ENCODE data around the gene CTNNA2.

CTNNA2 gene

GRCh38 chr2:79715338-79715737 is 202.5 kb downstream of the CTNNA2 start:
- no peak for DNase-seq

GRCh38 chr2:79716266-79716665 is 203.4 kb downstream of the CTNNA2 start:
- DNase-seq = no peak

DNA sequence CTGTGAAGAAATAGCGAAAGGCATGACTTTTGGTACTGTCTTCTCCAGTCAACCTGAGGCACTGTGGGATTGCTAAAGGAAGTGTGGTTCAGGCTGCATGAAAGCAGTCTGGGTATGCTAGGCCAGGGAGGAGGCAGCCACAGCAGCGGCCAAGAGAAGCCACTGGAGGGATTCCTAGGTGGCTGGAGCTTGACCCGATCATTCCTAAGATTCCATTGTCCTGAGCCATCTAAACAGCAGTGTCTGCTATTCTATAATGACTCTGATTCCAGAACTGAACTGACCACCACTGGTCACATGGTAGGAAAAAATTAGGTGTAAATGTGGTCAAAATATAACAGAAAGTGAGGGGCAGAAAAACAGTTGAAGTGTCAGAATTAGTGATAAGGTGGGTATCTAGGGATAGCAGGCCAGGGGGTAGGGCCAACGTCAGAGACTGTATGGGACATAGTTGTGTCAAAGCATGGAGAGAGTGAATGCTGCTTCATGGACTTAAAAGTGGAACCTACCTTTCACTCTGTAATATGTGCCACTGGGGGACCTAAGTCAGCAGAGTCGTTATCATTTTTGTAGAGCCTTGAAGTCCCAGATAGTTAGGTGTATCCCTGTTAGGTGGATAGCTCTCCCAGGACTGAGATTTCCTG is 204.6 kb downstream of the CTNNA2 start:
- DNase-seq = no peak

DNA sequence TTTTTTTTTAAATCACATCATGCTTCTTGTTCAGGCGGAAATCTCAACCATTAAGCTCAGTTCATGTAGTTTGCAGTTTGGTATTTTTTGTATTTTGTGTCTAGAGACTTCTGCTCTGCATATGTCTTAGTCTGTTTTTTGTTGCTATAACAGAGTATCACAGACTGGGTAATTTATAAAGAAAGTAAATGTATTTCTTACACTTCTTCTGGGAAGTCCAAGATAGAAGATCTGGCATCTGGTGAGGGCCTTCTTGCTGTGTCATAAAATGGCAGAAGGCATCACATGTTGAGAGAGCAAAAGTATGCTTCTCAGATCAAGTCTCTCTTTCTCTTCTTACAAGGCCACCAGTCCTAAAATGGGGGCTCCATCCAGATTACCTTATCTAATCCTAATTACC is 208.2 kb downstream of the CTNNA2 start:
- no peak for DNase-seq

DNA sequence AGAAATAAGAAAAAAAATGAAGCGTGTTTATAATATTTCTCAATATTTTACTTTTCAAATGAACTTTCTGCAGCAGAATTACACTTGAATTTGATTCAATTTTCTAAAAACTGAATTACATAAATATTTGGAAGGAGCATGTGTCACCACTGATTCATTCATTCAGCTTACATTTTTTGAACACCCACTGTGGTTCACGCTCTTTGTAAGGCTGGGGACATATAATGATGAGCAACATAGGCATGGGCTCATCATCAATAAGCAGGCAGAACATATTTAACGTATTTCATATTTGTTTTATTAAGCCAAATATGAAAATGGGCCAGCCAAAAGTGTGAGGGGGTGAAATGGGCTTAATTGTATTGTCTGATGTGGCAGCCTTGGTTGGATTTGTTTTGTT is 209.1 kb downstream of the CTNNA2 start:
- no peak for DNase-seq

- no peak for DNase-seq
These were observed 211.0 kb downstream of the CTNNA2 start for GRCh38 chr2:79723830-79724229.

GRCh38 chr2:79729532-79729931 is 216.7 kb downstream of the CTNNA2 start:
- no peak for DNase-seq

DNA sequence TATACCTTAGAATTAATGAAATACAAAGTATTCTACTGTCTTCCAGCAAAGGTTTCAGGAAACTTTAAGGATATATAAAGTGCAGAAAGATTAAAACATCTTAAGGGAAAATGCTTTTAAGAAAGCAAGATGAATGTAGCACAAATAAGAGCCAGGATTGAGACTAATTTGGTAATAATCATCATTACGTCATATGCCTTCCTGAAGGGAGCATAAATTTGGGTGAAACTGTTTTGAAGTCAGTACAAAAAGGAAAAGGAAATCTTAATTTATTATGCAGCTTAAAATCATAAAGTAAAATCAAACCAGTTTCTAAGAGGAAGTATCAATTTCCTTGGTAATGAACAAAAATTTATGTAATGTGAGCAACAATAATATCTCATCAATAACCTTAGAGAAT is 221.7 kb downstream of the CTNNA2 start:
- DNase-seq = no peak

- no peak for DNase-seq
These were observed 228.1 kb downstream of the CTNNA2 start for GRCh38 chr2:79740879-79741443.

DNA sequence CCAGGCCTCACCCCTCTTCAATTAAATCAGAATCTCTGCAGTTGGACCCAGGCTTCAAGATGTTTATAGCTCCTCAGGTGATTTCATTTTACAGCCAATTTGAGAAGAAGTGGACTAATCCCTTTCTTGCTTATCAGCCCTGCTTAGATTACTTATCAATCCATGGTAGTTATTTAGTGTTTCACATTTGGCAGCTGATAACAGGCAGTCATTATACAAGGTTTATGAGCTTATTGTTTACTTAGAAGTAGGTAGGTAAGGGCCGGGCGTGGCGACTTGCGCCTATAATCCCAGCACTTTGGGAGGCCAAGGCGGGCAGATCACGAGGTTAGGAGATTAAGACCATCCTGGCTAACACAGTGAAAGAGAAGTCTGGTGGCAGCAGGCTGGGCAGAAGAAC is 237.5 kb downstream of the CTNNA2 start:
- no peak for DNase-seq

DNA sequence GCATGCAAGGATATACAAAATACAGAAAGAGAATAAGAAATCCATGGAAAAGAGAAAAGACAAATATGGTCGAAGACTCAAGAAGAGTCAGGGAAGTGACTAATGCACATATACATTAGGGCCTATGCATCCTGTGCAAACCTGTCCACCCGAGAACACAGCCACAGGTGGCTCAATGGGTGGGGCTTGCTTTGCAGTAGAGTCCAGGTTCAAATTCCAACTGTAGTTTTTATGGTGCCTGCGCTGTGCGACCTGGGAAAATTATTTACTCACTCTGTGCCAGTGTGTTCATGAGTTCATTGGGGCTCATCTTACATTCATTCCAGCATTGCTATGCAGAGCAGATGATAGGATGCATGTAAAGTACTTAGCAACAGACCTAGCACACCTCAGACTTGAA is 244.7 kb downstream of the CTNNA2 start:
- DNase-seq = no peak

DNA sequence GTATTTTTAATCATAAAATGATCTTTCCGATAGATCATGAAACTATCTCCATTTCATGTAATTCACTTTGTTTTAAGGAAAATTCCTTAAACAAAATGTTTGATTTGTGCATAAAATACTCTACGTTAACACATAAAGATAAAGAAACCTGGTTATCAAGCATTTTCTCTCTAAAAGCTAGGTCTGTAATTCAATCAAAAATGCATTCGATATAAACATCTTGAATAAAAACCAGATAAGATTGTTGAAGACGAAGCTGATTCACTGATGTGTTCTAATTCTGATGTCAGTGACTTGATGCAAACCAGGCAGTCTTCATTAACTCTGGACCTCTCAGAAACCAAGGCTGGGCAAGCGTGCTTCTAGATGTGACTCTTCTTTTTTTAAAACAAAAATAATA is 245.2 kb downstream of the CTNNA2 start:
- DNase-seq = no peak

GRCh38 chr2:79758749-79759282 is 246.0 kb downstream of the CTNNA2 start:
- DNase-seq = no peak

DNA sequence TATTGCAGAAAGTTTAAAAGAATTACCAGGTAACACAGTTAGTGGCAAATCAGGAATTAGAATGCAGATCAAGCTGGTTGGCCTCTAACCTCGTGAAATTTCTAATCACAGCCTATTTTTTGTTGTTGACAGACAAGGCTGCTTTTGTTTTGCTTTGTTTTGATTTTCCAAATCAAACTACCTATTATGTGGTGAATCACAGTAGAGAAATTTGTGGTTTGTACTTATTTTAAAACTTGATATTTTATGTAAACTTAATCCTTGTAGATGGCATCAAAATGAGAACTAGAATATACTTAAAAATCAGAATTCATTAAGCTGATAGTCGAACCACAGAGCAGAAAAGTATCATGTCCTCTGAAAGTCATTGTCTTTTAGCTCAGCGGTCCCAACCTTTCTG is 258.1 kb downstream of the CTNNA2 start:
- no peak for DNase-seq

DNA sequence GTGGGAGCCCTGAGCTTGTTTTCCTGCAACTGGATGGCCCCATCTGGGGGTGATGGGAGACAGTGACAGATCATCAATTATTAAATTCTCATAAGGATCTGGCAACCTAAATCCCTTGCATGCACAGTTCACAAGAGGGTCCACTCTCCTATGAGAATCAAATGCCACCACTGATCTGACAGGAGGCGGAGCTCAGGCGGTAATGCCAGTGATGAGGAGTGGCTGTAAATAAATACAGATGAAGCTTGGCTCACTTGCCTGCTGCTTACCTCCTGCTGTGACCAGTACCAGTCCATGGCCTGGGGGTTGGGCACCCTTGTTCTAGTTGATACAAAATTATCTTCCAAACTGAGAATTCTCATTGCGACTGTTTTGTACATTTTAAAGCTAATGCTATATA is 258.6 kb downstream of the CTNNA2 start:
- DNase-seq = no peak

- DNase-seq = no peak
These were observed 261.2 kb downstream of the CTNNA2 start for GRCh38 chr2:79774016-79774415.

- no peak for DNase-seq
These were observed 263.6 kb downstream of the CTNNA2 start for GRCh38 chr2:79776461-79776860.

DNA sequence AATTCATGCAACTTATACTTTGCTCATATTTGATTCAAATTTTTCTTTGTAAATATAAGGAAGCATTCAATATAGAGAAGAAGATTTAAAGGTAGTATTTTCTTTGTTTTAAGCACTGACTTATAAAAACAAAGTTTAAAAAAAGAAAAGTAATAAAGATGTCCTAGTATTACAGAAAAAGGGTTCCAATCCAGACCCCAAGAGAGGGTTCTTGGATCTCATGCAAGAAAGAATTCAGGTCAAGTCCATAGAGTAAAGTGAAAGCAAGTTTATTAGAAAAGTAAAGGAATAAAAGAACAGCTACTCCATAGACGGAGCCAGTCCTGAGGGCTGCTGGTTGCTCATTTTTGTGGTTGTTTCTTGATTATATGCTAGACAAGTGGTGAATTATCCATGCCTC is 267.9 kb downstream of the CTNNA2 start:
- DNase-seq = no peak

- DNase-seq = no peak
These were observed 270.0 kb downstream of the CTNNA2 start for GRCh38 chr2:79782576-79783452.

GRCh38 chr2:79788952-79789651 is 276.3 kb downstream of the CTNNA2 start:
- DNase-seq = no peak

DNA sequence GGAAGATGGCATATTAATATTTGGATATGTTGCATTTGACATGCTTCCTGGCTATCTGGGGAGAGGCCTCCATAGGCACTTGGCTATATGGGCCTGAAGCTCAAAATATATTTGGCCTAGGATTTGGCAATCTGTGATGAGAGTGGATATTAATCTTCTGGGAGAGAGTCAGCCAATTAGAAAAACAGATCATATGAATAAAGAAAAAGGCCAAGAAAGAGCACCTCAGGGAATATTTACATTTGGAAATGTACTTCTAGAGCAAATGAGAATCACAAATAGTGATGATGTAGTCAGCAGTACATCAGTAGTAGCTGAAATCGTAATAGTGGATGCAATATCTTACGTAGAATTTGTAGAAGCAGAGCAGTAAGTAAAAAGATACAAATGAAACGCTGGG is 277.0 kb downstream of the CTNNA2 start:
- no peak for DNase-seq

DNA sequence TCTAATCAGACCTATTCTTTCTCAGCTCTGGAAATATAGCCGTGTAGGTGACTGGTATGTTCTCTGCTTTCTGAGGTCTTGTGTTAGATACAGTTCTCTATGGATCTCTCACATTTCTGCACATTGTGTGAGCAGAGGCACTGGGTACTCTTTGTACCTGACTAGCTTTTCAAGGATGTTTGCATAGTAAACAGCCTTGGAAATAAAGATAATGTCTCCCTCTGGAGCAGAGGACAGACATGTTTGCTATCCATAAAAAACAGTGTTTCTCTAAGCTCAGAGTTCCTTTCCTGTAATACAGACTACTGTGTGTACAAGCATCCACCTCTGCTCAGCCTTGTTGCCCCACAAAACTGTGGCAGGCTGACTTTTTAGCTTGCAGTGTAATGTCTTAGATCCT is 279.2 kb downstream of the CTNNA2 start:
- DNase-seq = no peak

- no peak for DNase-seq
These were observed 280.2 kb downstream of the CTNNA2 start for GRCh38 chr2:79793006-79793405.

Measured in activated CD8-positive, alpha-beta memory T cell treated with anti-CD3 and anti-CD28 coated beads, Interleukin-2, amount 50 U/mL, for 4 hours (primary cell).